ENCODE results near the gene AUH.

The AUH gene

GRCh38 chr9:91296354-91296753, 65.4 kb downstream of the AUH start:
- H3K27ac ChIP-seq (replicated peaks) = no peak overlapping the region
- no peak overlapping the region for H3K4me3 ChIP-seq (replicated peaks; ENCODE audit: insufficient read depth, low read length)
- DNase-seq (ENCODE audit: low read depth in 1 of 2, low spot score in 1 of 2) = no peak
- no peak for TF ChIP-seq REST (IDR thresholded peaks at IDR 0.05; ENCODE audit: insufficient replicate concordance, low read depth)
- no peak for TF ChIP-seq CTCF (IDR thresholded peaks at IDR 0.05; ENCODE audit: insufficient read depth, low read length)
- no peak for TF ChIP-seq SPI1 (IDR thresholded peaks at IDR 0.05; ENCODE audit: borderline replicate concordance, low read depth)
- no peak for TF ChIP-seq GABPA (IDR thresholded peaks at IDR 0.05; ENCODE audit: low read depth)
- TF ChIP-seq POLR2AphosphoS5 (IDR thresholded peaks at IDR 0.05; ENCODE audit: low read depth) = no peak
- H3K27me3 ChIP-seq (ENCODE audit: insufficient read depth, poor library complexity, severe bottlenecking) = no peaks in the 10 kb centered on the region

DNA sequence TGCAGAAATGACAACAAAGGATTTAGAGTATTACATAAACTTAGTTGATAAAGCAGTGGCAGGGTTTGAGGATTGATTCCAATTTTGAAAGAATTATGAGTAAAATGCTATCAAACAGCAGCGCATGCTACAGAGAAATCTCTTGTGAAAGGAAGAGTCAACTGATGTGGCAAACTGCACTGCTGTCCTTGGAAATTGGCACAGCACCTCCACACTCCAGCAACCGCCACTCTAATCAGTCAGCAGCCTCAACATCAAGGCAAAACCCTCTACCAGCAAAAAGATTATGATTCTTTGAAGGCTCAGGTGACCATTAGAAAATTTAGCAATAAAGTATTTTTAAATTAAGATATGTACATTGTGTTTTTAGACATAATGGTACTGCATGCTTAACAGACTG, 66.4 kb downstream of the AUH start:
- Histone ChIP-seq H3K27ac (replicated peaks) (no peak overlapping the region), H3K27me3 (ENCODE audit: insufficient read depth, poor library complexity, severe bottlenecking) (no peaks in the 10 kb centered on the region), H3K4me3 (replicated peaks; ENCODE audit: insufficient read depth, low read length) (no peak overlapping the region)
- DNase-seq (ENCODE audit: low read depth in 1 of 2, low spot score in 1 of 2) = no peak
- TF ChIP-seq GABPA (IDR thresholded peaks at IDR 0.05; ENCODE audit: low read depth) (no peak), POLR2AphosphoS5 (IDR thresholded peaks at IDR 0.05; ENCODE audit: low read depth) (no peak), SPI1 (IDR thresholded peaks at IDR 0.05; ENCODE audit: borderline replicate concordance, low read depth) (no peak), CTCF (IDR thresholded peaks at IDR 0.05; ENCODE audit: insufficient read depth, low read length) (no peak), REST (IDR thresholded peaks at IDR 0.05; ENCODE audit: insufficient replicate concordance, low read depth) (no peak)

- Histone ChIP-seq H3K27ac (replicated peaks) (no peak overlapping the region), H3K27me3 (ENCODE audit: insufficient read depth, poor library complexity, severe bottlenecking) (no peaks in the 10 kb centered on the region), H3K4me3 (replicated peaks; ENCODE audit: insufficient read depth, low read length) (no peak overlapping the region)
- no peak for TF ChIP-seq GABPA (IDR thresholded peaks at IDR 0.05; ENCODE audit: low read depth)
- TF ChIP-seq SPI1 (IDR thresholded peaks at IDR 0.05; ENCODE audit: borderline replicate concordance, low read depth) = no peak
- no peak for TF ChIP-seq CTCF (IDR thresholded peaks at IDR 0.05; ENCODE audit: insufficient read depth, low read length)
- TF ChIP-seq POLR2AphosphoS5 (IDR thresholded peaks at IDR 0.05; ENCODE audit: low read depth) = no peak
- TF ChIP-seq REST (IDR thresholded peaks at IDR 0.05; ENCODE audit: insufficient replicate concordance, low read depth) = no peak
- no peak for DNase-seq (ENCODE audit: low read depth in 1 of 2, low spot score in 1 of 2)
Observed at GRCh38 chr9:91291866-91292265, 69.9 kb downstream of the AUH start.
